GM19328 (cell line): ENCODE data around the gene C3AR1.

ENCODE experiments used
- ATAC-seq: cut with Tn5 transposase; IDR thresholded peaks from one replicate; pipeline ENCODE4 v1.9.1; 2021; ENCODE audit warnings: mild to moderate bottlenecking, moderate library complexity; ENCODE audit not compliant: unreplicated experiment

Gene C3AR1

DNA sequence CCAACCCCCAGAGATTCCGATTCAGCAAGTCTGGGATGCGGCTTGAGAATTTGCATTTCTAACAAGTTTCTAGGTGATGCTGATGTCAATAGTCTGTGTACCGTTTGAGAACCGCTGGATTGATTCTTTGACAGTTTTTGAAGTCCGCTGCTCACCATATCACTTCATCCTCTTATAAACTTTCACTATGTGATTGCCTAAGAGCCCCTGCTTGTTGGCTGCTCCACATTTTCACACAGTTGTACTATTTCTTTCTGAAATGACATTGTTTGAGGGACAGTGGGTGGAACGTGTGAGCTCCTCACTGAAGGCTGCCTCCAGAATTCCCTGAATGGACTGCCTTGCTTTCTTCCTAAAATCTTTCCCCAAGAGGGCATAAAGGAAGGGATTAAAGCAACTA lies 7.7 kb downstream of the C3AR1 start:
- ATAC-seq, result no peak

- no peak for ATAC-seq
Measured at GRCh38 chr12:8057839-8058238, 8.3 kb downstream of the C3AR1 start.

GRCh38 chr12:8057306-8057705 lies 8.9 kb downstream of the C3AR1 start:
- no peak for ATAC-seq

DNA sequence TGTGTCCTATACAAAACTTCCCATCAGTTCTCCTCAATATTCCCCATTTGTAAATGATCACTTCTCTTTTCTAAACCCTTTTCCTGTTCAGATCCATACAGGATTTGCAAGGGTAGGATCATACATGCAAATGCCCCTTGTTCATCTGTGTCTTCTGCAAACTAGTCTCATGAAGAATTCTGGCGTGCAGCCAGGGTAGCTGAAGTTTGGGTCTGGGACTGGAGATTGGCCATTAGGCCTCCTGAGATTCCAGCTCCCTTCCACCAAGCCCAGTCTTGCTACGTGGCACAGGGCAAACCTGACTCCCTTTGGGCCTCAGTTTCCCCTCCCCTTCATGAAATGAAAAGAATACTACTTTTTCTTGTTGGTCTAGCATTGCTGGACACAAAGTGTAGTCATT lies 11.3 kb downstream of the C3AR1 start:
- ATAC-seq, result no peak

DNA sequence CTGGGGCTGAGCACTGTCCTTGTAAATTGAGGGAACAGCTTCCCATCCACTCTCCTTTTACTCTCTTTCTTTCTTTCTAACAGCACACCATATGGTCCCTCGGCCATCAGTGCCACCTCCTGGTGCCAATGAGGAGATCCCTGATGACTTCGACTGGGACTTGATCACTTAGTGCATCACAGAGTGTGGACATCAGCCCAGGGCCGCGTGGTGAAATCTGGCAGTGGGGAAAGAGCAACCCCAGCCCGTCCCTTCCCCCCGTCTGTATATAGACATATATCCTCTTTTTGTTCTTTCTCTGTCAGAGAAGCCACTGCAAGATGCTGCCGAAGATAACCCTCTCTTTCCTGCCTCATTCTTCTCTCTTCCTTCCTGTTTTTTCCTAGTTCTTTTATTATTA lies 13.5 kb downstream of the C3AR1 start:
- no peak for ATAC-seq

DNA sequence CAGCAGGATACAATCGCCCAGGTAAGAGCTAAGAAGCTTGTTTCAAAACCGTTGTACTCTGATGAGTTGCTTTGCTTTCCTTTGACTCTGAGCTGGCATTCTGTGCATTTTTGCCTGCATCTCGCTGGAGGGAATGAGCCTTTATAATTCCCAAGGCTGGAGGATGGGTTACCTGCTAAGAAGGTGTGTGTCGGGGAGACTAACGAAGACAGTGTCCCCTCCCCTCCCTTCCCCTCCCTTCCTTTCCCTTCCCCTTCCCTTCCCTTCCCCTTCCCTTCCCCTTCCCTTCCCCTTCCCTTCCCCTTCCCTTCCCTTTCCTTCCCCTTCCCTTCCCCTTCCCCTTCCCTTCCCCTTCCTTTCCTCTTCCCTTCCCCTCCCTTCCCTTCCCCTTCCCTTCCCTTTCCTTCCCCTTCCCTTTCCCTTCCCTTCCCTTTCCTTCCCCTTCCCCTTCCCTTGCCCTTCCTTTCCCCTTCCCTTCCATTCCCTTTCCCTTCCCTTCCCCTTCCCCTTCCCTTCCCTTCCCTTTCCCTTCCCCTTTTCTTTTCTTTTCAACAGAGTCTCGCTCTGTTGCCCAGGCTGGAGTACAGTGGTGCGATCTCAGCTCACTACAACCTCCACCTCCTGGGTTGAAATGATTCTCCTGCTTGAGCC lies 15.4 kb downstream of the C3AR1 start:
- ATAC-seq, result no peak

DNA sequence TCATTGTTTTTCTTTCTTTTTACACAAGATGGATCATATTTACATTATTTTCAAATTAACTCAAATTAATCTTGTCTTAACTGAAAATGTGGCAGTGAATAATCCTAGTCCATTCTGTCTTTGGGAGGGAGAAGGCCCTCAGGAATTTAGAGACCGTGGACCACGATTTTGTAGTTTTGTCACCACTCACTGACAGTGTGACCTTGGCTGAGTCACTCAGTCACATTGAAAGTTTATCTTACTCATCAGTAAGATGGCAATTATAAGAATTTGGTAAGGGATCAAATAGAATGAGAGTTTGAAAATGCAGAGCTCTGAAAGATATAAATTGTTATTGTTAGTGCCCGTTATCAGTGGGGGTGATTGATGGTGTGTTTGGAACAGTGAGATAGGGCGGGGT lies 17.3 kb downstream of the C3AR1 start:
- no peak for ATAC-seq

DNA sequence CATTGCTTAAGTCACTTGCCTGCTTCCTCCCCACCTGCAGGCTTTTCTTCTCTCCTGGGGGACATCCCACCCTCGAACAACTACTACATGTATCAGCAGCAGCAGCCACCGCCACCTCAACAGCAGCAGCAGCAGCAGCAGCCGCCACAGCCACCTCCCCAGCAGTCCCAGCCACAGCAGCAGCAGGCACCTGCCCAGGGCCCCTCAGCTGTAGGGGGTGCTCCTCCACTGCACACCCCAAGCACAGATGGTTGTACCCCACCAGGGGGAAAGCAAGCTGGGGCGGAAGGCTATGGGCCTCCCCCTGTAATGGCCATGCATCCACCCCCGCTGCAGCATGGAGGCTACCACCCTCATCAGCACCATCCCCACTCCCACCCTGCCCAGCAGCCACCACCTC lies 18.3 kb downstream of the C3AR1 start:
- ATAC-seq, result no peak

DNA sequence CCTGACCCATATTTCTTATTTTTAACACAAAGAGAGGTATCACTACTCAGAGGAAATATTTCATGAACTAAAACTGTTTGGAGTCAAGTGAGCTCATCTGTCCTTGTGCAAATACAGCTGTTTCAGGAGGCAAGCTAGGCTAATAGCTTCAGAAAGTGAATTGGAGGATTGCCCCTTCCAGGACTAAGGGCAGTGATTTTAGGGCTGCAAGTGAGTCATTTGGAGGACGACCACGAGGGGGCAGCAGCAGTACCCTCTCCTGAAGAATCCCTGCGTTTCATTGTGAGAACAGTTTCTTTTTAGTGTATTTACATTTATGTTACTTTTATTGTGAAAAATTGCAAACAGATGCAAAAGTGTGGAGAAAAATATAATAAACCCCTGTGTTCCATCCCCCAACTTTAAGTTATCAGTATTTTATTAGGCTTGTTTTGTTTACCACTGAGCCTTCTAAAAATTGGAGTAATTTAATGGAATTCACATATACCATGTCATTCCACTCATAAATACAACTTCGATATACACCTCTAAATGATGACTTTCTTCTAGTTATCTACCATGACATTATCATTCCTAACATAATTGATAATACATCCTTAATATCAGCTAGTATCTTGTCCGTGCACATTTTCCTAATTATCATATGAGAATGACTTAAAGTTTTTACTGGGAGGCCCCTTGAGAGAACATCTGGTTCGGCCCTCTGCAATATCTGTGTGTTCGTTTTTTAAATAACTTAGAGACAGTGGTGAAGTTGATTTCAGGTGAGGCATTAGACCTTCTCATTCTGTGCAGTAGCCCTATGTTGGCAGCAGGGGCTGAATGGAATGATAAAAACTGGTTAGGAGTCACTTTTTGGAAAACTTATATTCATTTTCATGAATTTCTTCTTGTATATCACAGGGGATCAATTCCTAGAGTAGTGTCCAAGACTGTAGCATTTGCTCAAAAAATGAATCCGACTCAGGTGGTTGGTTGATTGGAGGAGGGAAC lies 19.9 kb downstream of the C3AR1 start:
- no peak for ATAC-seq

- no peak for ATAC-seq
Measured at GRCh38 chr12:8040791-8041190, 25.4 kb downstream of the C3AR1 start.

GRCh38 chr12:8038659-8039114 lies 27.5 kb downstream of the C3AR1 start:
- ATAC-seq, result no peak

- no peak for ATAC-seq
Measured at GRCh38 chr12:8037947-8038346, 28.2 kb downstream of the C3AR1 start.

DNA sequence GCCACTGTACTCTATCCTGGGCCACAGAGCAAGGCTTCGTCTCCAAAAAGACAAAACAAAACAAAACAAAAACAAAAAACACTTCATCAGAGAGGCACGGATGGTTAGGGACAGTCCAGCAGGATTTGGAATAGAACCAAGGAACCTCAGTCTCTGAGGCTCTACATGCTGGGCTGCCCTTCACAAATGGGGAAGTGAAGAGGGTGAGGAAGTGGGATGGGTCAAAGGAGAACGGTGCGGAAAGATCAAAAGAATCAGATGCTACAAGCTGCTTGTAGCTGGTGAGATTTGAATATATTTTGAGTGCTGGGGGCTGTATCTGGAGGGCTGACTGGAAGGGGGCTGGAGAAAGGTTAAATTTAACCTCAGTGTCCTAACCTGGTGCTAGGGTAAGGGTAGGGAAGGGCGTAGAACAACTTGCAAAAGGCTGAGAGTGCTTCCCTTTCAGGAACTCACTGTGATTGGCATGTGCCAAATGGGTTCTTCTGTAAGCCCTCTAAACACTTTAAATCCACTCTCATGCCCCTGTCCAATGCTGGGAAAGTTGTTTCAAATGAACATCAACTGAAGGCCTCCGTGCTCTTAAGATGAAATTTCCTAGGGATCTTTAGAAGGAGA lies 29.0 kb downstream of the C3AR1 start:
- no peak for ATAC-seq

DNA sequence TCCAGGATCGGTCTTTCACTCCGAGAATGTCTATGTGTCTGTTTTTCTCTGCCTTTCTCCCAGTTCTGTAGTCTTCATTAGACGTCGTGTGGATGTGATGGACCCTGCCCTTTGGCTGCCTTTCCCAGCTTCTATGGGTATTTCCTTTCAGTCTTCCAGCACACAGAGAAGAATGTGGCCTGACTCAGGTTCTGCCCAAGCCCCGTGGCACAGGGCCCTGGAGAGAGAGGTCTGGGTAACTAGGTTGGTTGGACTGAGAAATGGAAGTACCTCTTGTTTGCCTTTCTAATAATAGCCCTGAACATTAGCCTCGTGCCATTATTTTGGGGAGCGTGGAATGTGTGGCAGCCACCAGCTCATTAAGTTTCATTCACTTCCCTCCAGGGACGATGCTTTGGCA lies 29.8 kb downstream of the C3AR1 start:
- no peak for ATAC-seq

- ATAC-seq, result no peak
Measured at GRCh38 chr12:8035440-8036010, 30.6 kb downstream of the C3AR1 start.

DNA sequence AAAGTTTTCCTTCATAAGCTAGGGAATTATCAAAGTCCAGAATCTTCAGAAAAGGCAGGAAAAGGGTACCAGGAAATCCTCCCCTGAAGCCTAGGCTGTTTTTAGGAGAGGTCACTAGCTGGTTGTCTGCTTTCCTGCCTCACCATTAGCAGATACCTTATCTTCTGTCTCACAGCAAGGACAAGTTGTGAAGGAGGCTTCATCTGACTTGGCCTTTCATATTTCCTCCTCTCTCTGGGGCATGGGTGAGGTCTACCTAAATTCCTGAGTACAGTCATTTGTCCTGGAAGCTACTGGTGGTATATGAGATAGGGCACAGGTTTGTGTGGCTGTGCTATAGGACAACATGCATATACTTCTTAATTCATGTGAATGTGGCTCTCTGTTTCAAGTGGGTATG lies 31.4 kb downstream of the C3AR1 start:
- ATAC-seq, result no peak

GRCh38 chr12:8033153-8034044 lies 32.8 kb downstream of the C3AR1 start:
- no peak for ATAC-seq

DNA sequence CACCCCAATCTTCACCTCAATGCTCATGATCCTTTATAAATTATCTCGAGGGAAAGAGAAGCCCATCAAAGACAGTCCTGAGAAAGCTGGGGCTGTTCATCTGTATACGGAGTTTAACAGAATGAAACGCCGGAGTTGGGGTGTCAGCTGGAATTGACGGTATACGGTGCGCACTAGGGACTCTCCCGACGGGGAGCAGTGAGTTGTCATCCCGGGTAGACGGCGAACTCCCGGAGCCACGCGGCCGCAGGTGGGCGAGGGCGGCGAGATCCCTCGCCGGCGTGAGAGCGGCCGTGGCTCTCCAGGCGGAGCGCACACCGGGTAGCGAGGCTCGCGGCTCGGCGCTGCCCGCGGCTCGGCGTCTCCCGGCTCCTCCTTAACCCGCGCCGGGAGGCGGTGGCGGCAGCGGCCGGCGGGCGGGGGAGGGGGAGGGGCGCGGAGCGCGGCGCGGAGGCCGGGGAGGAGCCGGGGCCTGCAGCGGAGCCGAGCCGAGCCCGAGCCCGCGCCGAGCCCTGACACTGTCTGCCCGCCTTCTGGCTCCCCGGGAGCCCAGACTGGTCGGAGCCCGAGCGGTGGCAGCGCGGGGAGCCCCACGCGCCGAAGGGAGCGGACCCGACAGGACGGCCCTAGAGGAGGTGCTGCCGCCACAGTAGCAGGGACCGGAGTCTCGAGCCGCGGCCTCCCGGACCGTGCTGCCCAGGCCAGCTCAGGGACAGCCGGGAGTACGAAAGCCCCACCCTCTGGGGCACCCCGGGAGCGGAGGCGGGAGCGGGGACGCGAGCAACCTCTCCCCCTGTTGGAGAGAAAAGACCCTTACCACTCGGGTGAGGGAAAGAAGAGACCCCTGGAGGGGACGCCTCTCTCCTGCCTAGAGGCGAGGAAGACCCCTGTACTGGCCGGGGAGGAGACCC lies 33.7 kb downstream of the C3AR1 start, which contains the start of gene FOXJ2:
FOXJ2 (plus strand) TSS at position 475 of the 911 bp plus-strand sequence. CDS start 7,117 bp downstream, outside the sequence.
- ATAC-seq, result peak; percentile 68

DNA sequence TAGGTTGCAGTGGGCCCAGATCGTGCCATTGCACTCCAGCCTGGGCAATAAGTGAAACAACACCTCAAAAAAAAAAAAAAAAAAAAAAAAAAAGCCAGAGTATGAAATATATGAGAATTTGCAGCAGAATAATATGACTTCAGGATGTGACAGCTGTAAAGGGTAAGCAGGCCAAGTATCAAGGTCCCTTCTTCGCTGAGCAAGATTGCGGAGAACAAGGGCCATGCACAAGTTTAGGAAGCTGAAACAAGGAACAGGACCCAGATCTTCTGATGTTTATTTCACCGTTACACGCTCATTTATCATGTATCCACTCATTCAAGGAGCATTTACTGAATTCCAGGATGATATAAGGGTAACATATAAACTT lies 34.3 kb downstream of the C3AR1 start:
- ATAC-seq, result no peak
